Activated CD8-positive, alpha-beta T cell treated with anti-CD3 and anti-CD28 coated beads for 36 hours (primary cell): ENCODE results near the gene GPR152. TPM values are rescaled to one million over a fixed set of nuclear protein-coding genes. Genes with fewer than 3 reads are reported as not detected.
A peak's percentile ranks its signal among the peaks of the same experiment; 100 is the strongest.

ENCODE experiments used
- ATAC-seq: fragments of 200-7000 bp; cut with Tn5 transposase; one replicate; pipeline ENCODE4 v1.10.0; 2021; ENCODE audit warnings: mild to moderate bottlenecking, moderate library complexity
- CTCF ChIA-PET: fragments of 350-600 bp; sonication (Branson Sonifier 250); formaldehyde crosslinking; loops from one replicate; lab custom pipeline; 2021; ENCODE audit warnings: antibody characterized with exemption; lab: Charles Lee
- POLR2A ChIA-PET: fragments of 350-600 bp; sonication (Branson Sonifier 250); formaldehyde crosslinking; loops from one replicate; lab custom pipeline; 2021; ENCODE audit warnings: antibody characterized with exemption; lab: Charles Lee
- DNase-seq: peaks from one replicate; pipeline ENCODE4 v3.0.0-alpha.2; 2020
- H3K27ac Mint-ChIP-seq: one replicate; pipeline ENCODE4 v1.8.0; 2021; ENCODE audit warnings: mild to moderate bottlenecking, mixed read lengths
- H3K27me3 Mint-ChIP-seq: one replicate; pipeline ENCODE4 v1.8.0; 2021; ENCODE audit warnings: mixed read lengths
- H3K36me3 Mint-ChIP-seq: one replicate; pipeline ENCODE4 v1.8.0; 2021; ENCODE audit warnings: low read depth, mixed read lengths
- H3K4me1 Mint-ChIP-seq: one replicate; pipeline ENCODE4 v1.8.0; 2021; ENCODE audit warnings: low read depth, mixed read lengths
- H3K4me3 Mint-ChIP-seq: one replicate; pipeline ENCODE4 v1.8.0; 2021; ENCODE audit warnings: mild to moderate bottlenecking, moderate library complexity, mixed read lengths
- H3K9me3 Mint-ChIP-seq: one replicate; pipeline ENCODE4 v1.8.0; 2021; ENCODE audit warnings: mixed read lengths
- CTCF ChIP-seq: fragments of 200-600 bp; IDR thresholded peaks from one replicate; pipeline ENCODE4 v1.8.0; 2022; ENCODE audit warnings: antibody characterized with exemption, mild to moderate bottlenecking
- intact Hi-C: fragments of 100-400 bp; cut with micrococcal nuclease; formaldehyde crosslinking; loops from one replicate; pipeline ENCODE4 v1.10.0; 2022
- total RNA-seq, 2 experiments: library from RNA; stranded (reverse); gene quantifications; one replicate each; pipeline ENCODE4 v1.2.3, GENCODE V29; 2021

The GPR152 gene
- total RNA-seq, 2 experiments from 2014 or later, result not detected

GRCh38 chr11:67472882-67473281, 20.4 kb upstream of the GPR152 start:
- ChIA-PET POLR2A (interaction anchor here (1.1 kb wide), 1 partner anchor 14 kb away, joined by 4 read pairs; no protein-coding TSS in a partner anchor), CTCF (interaction anchor here (1.6 to 2.2 kb wide), 2 partner anchors 11 to 127 kb away, joined by 5 to 6 read pairs; partner anchors contain the start of gene AIP)
- no peak overlapping the region for H3K4me3 Mint-ChIP-seq
- intact Hi-C loops, result no loop called here
- H3K9me3 Mint-ChIP-seq, result no peaks in the 10 kb centered on the region
- H3K36me3 Mint-ChIP-seq, result peaks cover 2% of the 10 kb centered on the region
- DNase-seq (no peak), ATAC-seq (no peak)
- peaks cover 8% of the 10 kb centered on the region for H3K4me1 Mint-ChIP-seq
- no peak overlapping the region for H3K27ac Mint-ChIP-seq
- TF ChIP-seq CTCF, result no peak
- no peaks in the 10 kb centered on the region for H3K27me3 Mint-ChIP-seq

- H3K27ac Mint-ChIP-seq, result peak overlapping the region; percentile 6
- ChIA-PET POLR2A (interaction anchor here (1.6 to 7.2 kb wide), 2 partner anchors 11 to 16 kb away, joined by 7 to 81 read pairs; partner anchors contain the start of gene AIP), CTCF (interaction anchor here (0.7 to 1.5 kb wide), 5 partner anchors 10 to 89 kb away, joined by 3 read pairs; partner anchors contain the start of gene AIP)
- ATAC-seq (no peak), DNase-seq (no peak)
- intact Hi-C loops, result no loop called here
- peaks cover 26% of the 10 kb centered on the region for H3K4me1 Mint-ChIP-seq
- TF ChIP-seq CTCF, result no peak
- H3K4me3 Mint-ChIP-seq, result peak overlapping the region; percentile 95
- H3K36me3 Mint-ChIP-seq, result peaks cover 5% of the 10 kb centered on the region
- H3K9me3 Mint-ChIP-seq, result no peaks in the 10 kb centered on the region
- no peaks in the 10 kb centered on the region for H3K27me3 Mint-ChIP-seq
These were observed 17.9 kb upstream of the GPR152 start for GRCh38 chr11:67470337-67471002.

- H3K9me3 Mint-ChIP-seq, result no peaks in the 10 kb centered on the region
- peak overlapping the region; percentile 95 for H3K4me3 Mint-ChIP-seq
- no peak for DNase-seq
- POLR2A ChIA-PET, result interaction anchor here (1.0 to 7.2 kb wide), 6 partner anchors 12 to 49 kb away, joined by 4 to 83 read pairs (median 8); partner anchors contain the start of genes AIP and PTPRCAP
- intact Hi-C loops, result no loop called here
- peaks cover 30% of the 10 kb centered on the region for H3K4me1 Mint-ChIP-seq
- no peaks in the 10 kb centered on the region for H3K27me3 Mint-ChIP-seq
- ATAC-seq, result no peak
- CTCF ChIA-PET, result interaction anchor here (0.7 to 2.4 kb wide), 6 partner anchors 9 to 78 kb away, joined by 3 to 18 read pairs (median 4); partner anchors contain the start of genes CDK2AP2, PPP1CA, PTPRCAP and RAD9A
- H3K27ac Mint-ChIP-seq, result peak overlapping the region; percentile 87
- H3K36me3 Mint-ChIP-seq, result peaks cover 11% of the 10 kb centered on the region
- TF ChIP-seq CTCF, result no peak
These were observed 16.9 kb upstream of the GPR152 start for GRCh38 chr11:67469508-67469811.

- no peaks in the 10 kb centered on the region for H3K9me3 Mint-ChIP-seq
- H3K36me3 Mint-ChIP-seq, result peaks cover 11% of the 10 kb centered on the region
- POLR2A ChIA-PET, result interaction anchor here (0.6 to 7.2 kb wide), 16 partner anchors 7 to 145 kb away, joined by 3 to 83 read pairs (median 4); partner anchors contain the start of genes AIP, CABP4, PPP1CA and PTPRCAP
- H3K4me3 Mint-ChIP-seq, result peak within 1 kb of the TSS; percentile 95
- peak; percentile 94 for DNase-seq
- peak; percentile 86 for ATAC-seq
- CTCF ChIA-PET, result interaction anchor here (0.7 to 2.4 kb wide), 13 partner anchors 8 to 123 kb away, joined by 3 to 18 read pairs (median 4); partner anchors contain the start of genes CDK2AP2, PPP1CA, PTPRCAP and RAD9A
- intact Hi-C loops, result no loop called here
- H3K27me3 Mint-ChIP-seq, result no peaks in the 10 kb centered on the region
- TF ChIP-seq CTCF, result peak; percentile 28
- H3K27ac Mint-ChIP-seq, result peak within 1 kb of the TSS; percentile 92
- H3K4me1 Mint-ChIP-seq, result peaks cover 34% of the 10 kb centered on the region
These were observed 16.4 kb upstream of the GPR152 start, which contains the start of gene TMEM134 for GRCh38 chr11:67468759-67469507. TSS of gene TMEM134 (minus strand) at chr11:67469251. CDS start at chr11:67469192, 59 bp downstream.
